Measurements from ENCODE around the gene CAMTA1. TPM values are rescaled to one million over a fixed set of nuclear protein-coding genes. Genes with fewer than 3 reads are reported as not detected.

CAMTA1 gene
- polyA plus RNA-seq, 1 donor from 2014 or later, result 162 TPM

DNA sequence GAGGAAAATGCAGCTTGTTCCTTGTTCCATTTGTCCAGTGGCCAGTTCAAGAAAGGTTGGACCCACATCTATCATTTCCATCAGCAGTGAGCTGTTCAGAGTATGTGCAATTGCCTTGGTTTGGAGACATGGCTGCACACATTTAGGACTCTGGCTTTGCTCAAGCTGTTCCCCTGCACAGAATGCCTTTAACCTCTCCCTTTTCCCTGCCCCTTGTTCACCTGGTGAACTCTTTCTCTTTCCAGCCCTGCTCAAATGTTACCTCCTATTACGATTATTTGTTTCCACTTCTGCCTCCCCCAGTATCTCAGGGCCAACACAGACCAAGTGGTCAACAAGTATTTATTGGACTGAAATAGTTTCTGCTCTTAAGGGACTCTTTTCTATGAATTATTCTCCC is 385.9 kb downstream of the CAMTA1 start:
- Histone ChIP-seq H3F3A (ENCODE audit: insufficient read depth, low read length, poor library complexity, severe bottlenecking) (no peaks in the 10 kb centered on the region), H2AFZ (ENCODE audit: low read depth, low read length) (no peak overlapping the region), H3K36me3 (ENCODE audit: insufficient read depth, low read length) (no peaks in the 10 kb centered on the region), H3K9me2 (ENCODE audit: insufficient read depth, low read length) (no peaks in the 10 kb centered on the region), H3K27me3 (ENCODE audit: insufficient read depth, low read depth, low read length) (no peaks in the 10 kb centered on the region), H3K4me3 (ENCODE audit: low read length) (no peak overlapping the region), H3K79me2 (replicated peaks; ENCODE audit: insufficient read depth, low read length) (no peaks in the 10 kb centered on the region), H3K4me2 (ENCODE audit: low read length) (no peak overlapping the region), H4K20me1 (ENCODE audit: insufficient read depth) (no peaks in the 10 kb centered on the region), H3K9me3 (ENCODE audit: low read length) (no peaks in the 10 kb centered on the region), H3K9ac (ENCODE audit: low read length) (no peak overlapping the region), H3K27ac (ENCODE audit: low read length) (no peak overlapping the region)
- TF ChIP-seq, protein P1, sequence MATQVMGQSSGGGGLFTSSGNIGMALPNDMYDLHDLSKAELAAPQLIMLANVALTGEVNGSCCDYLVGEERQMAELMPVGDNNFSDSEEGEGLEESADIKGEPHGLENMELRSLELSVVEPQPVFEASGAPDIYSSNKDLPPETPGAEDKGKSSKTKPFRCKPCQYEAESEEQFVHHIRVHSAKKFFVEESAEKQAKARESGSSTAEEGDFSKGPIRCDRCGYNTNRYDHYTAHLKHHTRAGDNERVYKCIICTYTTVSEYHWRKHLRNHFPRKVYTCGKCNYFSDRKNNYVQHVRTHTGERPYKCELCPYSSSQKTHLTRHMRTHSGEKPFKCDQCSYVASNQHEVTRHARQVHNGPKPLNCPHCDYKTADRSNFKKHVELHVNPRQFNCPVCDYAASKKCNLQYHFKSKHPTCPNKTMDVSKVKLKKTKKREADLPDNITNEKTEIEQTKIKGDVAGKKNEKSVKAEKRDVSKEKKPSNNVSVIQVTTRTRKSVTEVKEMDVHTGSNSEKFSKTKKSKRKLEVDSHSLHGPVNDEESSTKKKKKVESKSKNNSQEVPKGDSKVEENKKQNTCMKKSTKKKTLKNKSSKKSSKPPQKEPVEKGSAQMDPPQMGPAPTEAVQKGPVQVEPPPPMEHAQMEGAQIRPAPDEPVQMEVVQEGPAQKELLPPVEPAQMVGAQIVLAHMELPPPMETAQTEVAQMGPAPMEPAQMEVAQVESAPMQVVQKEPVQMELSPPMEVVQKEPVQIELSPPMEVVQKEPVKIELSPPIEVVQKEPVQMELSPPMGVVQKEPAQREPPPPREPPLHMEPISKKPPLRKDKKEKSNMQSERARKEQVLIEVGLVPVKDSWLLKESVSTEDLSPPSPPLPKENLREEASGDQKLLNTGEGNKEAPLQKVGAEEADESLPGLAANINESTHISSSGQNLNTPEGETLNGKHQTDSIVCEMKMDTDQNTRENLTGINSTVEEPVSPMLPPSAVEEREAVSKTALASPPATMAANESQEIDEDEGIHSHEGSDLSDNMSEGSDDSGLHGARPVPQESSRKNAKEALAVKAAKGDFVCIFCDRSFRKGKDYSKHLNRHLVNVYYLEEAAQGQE (IDR thresholded peaks at IDR 0.05; ENCODE audit: borderline replicate concordance), result no peak
- no peak for TF ChIP-seq EP300 (conservative IDR thresholded peaks at IDR 0.05; ENCODE audit: poor library complexity, severe bottlenecking)
- no peak for TF ChIP-seq POLR2AphosphoS5 (IDR thresholded peaks at IDR 0.05)
- TF ChIP-seq MXI1 (conservative IDR thresholded peaks at IDR 0.05; ENCODE audit: poor library complexity, severe bottlenecking), result no peak
- TF ChIP-seq TAF1 (IDR thresholded peaks at IDR 0.05; ENCODE audit: low read depth), result no peak
- TF ChIP-seq, protein P2, sequence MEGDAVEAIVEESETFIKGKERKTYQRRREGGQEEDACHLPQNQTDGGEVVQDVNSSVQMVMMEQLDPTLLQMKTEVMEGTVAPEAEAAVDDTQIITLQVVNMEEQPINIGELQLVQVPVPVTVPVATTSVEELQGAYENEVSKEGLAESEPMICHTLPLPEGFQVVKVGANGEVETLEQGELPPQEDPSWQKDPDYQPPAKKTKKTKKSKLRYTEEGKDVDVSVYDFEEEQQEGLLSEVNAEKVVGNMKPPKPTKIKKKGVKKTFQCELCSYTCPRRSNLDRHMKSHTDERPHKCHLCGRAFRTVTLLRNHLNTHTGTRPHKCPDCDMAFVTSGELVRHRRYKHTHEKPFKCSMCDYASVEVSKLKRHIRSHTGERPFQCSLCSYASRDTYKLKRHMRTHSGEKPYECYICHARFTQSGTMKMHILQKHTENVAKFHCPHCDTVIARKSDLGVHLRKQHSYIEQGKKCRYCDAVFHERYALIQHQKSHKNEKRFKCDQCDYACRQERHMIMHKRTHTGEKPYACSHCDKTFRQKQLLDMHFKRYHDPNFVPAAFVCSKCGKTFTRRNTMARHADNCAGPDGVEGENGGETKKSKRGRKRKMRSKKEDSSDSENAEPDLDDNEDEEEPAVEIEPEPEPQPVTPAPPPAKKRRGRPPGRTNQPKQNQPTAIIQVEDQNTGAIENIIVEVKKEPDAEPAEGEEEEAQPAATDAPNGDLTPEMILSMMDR (IDR thresholded peaks at IDR 0.05; ENCODE audit: poor library complexity, severe bottlenecking), result no peak
- TF ChIP-seq SMC3 (conservative IDR thresholded peaks at IDR 0.05; ENCODE audit: poor library complexity), result no peak
- no peak for TF ChIP-seq RAD21 (conservative IDR thresholded peaks at IDR 0.05)
- no peak for TF ChIP-seq EZH2 (IDR thresholded peaks at IDR 0.05; ENCODE audit: borderline replicate concordance, insufficient read depth, low read length, poor library complexity, severe bottlenecking)

DNA sequence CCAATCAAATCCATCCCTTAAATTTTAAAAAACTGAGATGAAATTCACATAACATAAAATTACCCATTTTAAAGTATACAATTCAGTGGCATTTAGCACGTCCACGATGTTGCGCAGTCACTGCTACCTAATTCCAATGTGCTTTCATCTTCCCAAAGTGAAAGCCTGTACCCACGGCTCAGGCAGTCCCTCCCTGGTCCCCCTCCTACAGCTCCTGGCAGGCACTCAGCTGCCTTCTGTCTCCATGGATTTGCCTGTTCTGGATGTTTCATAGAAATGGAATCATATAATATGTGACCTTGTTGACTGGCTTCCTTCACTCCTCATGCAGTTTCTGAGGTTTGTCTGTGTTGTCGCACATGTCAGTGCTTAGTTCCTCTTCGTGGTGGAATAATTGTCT is 386.3 kb downstream of the CAMTA1 start:
- H3K4me3 ChIP-seq (ENCODE audit: low read length), result no peak overlapping the region

More for the DNA sequence above, 386.3 kb downstream of the CAMTA1 start:
- no peaks in the 10 kb centered on the region for H3K79me2 ChIP-seq (replicated peaks; ENCODE audit: insufficient read depth, low read length)
- H4K20me1 ChIP-seq (ENCODE audit: insufficient read depth), result no peaks in the 10 kb centered on the region
- TF ChIP-seq, protein P2 (IDR thresholded peaks at IDR 0.05; ENCODE audit: poor library complexity, severe bottlenecking), result no peak
- TF ChIP-seq RAD21 (conservative IDR thresholded peaks at IDR 0.05) (no peak), SMC3 (conservative IDR thresholded peaks at IDR 0.05; ENCODE audit: poor library complexity) (no peak), MXI1 (conservative IDR thresholded peaks at IDR 0.05; ENCODE audit: poor library complexity, severe bottlenecking) (no peak), POLR2AphosphoS5 (IDR thresholded peaks at IDR 0.05) (no peak), EZH2 (IDR thresholded peaks at IDR 0.05; ENCODE audit: borderline replicate concordance, insufficient read depth, low read length, poor library complexity, severe bottlenecking) (no peak), TAF1 (IDR thresholded peaks at IDR 0.05; ENCODE audit: low read depth) (no peak), EP300 (conservative IDR thresholded peaks at IDR 0.05; ENCODE audit: poor library complexity, severe bottlenecking) (no peak)
- TF ChIP-seq, protein P1 (IDR thresholded peaks at IDR 0.05; ENCODE audit: borderline replicate concordance), result no peak
- H3K27ac ChIP-seq (ENCODE audit: low read length), result no peak overlapping the region
- no peaks in the 10 kb centered on the region for H3K9me3 ChIP-seq (ENCODE audit: low read length)
- H3K9ac ChIP-seq (ENCODE audit: low read length), result no peak overlapping the region
- H3K36me3 ChIP-seq (ENCODE audit: insufficient read depth, low read length), result no peaks in the 10 kb centered on the region
- H3K27me3 ChIP-seq (ENCODE audit: insufficient read depth, low read depth, low read length), result no peaks in the 10 kb centered on the region
- H3F3A ChIP-seq (ENCODE audit: insufficient read depth, low read length, poor library complexity, severe bottlenecking), result no peaks in the 10 kb centered on the region
- H3K4me2 ChIP-seq (ENCODE audit: low read length), result no peak overlapping the region
- H3K9me2 ChIP-seq (ENCODE audit: insufficient read depth, low read length), result no peaks in the 10 kb centered on the region
- H2AFZ ChIP-seq (ENCODE audit: low read depth, low read length), result no peak overlapping the region

All from neural cell (in vitro differentiated cells).